ENCODE measurements around the gene UPK3A.
"Not testable (repeated sequence)": the region's sequence is repeated elsewhere in the genome, so short reads cannot be mapped to it uniquely, and the experiment has no call there.

Gene UPK3A

GRCh38 chr22:45309422-45310227 is 24.9 kb downstream of the UPK3A start, which contains the start of gene FAM118A:
FAM118A (plus strand) TSS chr22:45309934; CDS start chr22:45322380, 12,446 bp downstream.
- peak; percentile 97 for DNase-seq (ENCODE audit: low spot score)

- no peak for DNase-seq (ENCODE audit: low spot score)
Measured at GRCh38 chr22:45310331-45310976, 25.7 kb downstream of the UPK3A start.

- no peak for DNase-seq (ENCODE audit: low spot score)
Measured at GRCh38 chr22:45310977-45311531, 26.3 kb downstream of the UPK3A start.

GRCh38 chr22:45312415-45312814 is 27.7 kb downstream of the UPK3A start:
- no peak for DNase-seq (ENCODE audit: low spot score)

GRCh38 chr22:45312856-45313255 is 28.1 kb downstream of the UPK3A start:
- no peak for DNase-seq (ENCODE audit: low spot score)

- no peak for DNase-seq (ENCODE audit: low spot score)
Measured at GRCh38 chr22:45314054-45314721, 29.4 kb downstream of the UPK3A start.

GRCh38 chr22:45314786-45315185 is 30.0 kb downstream of the UPK3A start:
- no peak for DNase-seq (ENCODE audit: low spot score)

- DNase-seq (ENCODE audit: low spot score), result no peak
Measured at GRCh38 chr22:45316796-45317526, 32.2 kb downstream of the UPK3A start.

GRCh38 chr22:45317551-45318167 is 32.9 kb downstream of the UPK3A start:
- no peak for DNase-seq (ENCODE audit: low spot score)

GRCh38 chr22:45318168-45318557 is 33.4 kb downstream of the UPK3A start:
- peak; percentile 89 for DNase-seq (ENCODE audit: low spot score)

GRCh38 chr22:45318558-45319323 is 34.0 kb downstream of the UPK3A start:
- no peak for DNase-seq (ENCODE audit: low spot score)

GRCh38 chr22:45319324-45319685 is 34.6 kb downstream of the UPK3A start:
- DNase-seq (ENCODE audit: low spot score), result no peak

GRCh38 chr22:45320357-45320976 is 35.7 kb downstream of the UPK3A start:
- no peak for DNase-seq (ENCODE audit: low spot score)

GRCh38 chr22:45321827-45322226 is 37.1 kb downstream of the UPK3A start:
- peak; percentile 15 for DNase-seq (ENCODE audit: low spot score)

GRCh38 chr22:45322873-45323525 is 38.2 kb downstream of the UPK3A start:
- DNase-seq (ENCODE audit: low spot score), result no peak

GRCh38 chr22:45323695-45324094 is 38.9 kb downstream of the UPK3A start:
- DNase-seq (ENCODE audit: low spot score), result no peak

GRCh38 chr22:45324311-45324711 is 39.6 kb downstream of the UPK3A start:
- DNase-seq (ENCODE audit: low spot score), result no peak

GRCh38 chr22:45328261-45328660 is 43.5 kb downstream of the UPK3A start:
- not testable (repeated sequence) for DNase-seq (ENCODE audit: low spot score)

GRCh38 chr22:45328822-45329529 is 44.2 kb downstream of the UPK3A start:
- no peak for DNase-seq (ENCODE audit: low spot score)

Data from germinal center (tissue), 1 donor.